NCI-H510A (cell line): Measurements from ENCODE around the gene KRT7.

Experiments used
- DNase-seq: peaks from one replicate; lab custom pipeline; 2025; lab: John Stamatoyannopoulos, UW

Gene KRT7

DNA sequence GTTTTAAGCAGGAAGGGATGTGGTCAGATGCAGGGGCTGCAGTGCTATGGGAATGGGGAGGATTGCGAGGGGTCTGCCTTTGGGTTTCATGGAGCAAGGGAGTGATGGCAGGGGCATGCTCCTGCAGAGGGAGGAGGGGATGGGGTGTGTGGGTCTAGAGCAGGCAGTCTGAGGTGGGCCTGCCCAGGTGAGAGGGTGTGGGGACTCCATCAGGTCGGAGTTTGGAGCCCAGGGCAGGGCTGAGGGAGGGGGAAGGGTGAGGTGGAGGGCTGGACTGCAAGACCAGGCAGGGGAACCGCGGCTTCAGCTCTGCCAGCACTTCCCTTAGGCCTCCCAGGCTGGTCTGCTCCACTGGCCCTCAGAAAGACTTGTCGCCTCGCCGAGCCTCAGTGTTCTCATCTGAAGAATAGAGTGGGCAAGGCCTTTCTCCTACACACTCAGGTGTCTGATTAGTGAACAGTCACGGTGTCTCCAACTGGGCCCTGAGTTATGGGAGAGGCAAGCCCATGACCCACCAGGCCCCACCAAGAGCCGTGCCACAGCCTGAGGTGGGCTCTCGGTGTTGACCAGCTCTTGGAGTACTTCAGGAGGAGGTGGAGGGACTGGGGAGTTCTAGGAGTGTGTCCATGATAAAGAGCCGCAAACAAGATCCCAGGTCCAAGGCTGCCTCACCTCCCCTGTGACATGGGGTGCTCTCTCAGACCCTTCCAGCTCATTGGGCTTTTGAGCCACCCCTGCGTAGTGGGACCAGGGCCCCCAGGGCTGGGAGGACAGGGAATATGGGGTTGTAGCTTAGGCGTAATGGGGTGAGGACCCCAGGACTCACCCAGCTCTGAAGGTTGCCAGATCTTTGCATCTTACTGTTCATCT lies 21.1 kb upstream of the KRT7 start:
- DNase-seq, result no peak

DNA sequence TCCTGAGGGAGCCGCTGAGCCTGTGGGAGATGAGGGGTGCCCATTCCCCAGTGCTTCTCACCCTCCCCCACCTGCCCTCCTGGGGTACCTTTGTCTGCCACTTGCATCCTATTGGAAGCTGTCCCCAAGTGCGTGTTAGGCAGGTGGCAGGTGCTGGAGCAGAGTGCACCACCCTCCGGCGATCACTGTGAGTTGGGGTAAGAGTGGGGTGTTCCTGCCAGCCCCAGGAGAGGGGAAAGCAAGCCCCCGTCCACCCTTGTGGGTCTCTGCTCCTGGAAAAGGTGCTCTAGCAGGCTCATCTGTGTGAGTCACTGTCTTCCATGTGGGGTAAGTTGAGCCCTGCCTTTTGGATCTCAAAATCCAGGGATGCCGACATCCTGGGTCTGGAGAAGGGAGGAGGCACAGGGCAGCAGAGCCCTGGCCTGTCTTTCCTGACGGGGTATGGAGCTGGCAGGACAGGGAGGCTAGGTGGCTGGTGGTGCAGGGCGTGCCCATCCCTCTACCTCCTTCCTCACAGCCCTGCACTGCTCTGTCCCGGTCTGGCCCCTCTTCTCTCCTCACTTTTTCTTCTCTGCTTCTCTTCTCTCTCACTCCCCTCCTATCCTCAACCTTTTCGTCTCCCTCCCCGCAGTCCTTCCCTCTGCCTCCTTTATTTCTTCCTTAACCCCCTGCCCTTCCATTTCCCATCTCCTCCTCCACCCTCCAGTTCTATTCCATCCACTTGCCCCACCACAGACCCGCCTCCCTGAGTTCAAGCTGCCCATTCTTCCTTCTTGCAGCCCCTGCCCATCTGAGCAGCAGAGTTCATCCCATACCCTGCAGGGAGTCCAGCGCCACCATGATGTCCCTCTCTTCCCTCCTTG lies 20.1 kb upstream of the KRT7 start:
- no peak for DNase-seq

DNA sequence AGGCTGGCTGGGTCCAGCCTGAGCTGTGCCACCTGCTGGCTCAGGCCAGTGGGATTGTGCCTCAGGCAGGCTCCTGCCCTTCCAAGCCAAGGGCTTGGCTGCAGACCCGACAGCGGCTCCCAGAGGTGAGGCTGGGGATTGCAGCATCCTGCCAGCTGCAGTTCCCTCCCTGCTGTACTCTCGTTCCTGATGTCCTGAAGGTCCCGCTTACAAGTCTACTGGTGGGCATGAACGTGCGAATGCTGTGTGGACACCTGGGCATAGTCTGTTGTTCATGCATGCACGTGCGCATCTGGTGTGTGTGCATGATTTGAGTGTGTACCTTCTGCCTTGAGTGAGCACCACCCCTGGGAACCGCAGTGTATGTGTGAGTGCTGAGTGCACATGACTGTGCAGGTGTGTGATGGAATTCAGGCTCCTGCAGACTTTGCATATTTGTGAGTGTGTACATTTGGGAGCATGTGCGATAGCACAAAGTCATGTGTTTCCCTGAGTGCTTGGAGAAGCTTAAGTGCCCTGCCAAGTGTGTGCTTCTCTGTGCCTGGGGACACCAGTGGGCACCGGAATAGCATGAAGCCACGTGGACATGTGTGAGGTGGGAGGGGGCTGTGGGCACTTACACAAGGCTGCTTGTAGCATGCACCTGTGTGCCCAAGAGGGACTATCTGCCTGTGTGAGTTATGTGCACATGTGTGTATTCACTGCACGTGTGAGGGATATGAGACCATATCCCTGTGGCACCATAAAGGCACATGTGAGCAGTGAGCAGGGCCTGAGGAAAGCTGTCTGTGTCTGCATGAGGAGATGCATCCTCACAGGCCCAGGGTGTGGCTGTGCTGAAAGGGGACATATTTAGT lies 19.3 kb upstream of the KRT7 start:
- no peak for DNase-seq

DNA sequence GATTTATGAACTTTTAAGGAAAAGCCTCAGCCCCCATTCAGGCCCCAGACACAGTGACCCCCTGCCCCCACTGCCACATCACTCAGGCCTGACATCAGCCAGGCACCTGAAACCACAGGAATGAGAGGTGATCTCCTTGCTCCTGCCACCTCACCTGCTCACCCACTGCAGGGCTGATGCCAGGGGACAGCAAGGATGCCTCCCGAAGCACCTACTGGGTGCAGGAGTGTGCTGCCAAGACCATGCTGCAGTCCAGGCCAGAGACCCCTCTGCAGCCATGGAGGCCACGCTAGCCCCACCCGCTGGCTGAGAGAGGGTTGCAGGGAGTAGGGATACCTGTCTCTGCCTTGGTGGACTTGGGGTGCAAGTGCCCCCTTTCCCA lies 18.6 kb upstream of the KRT7 start:
- DNase-seq, result no peak

DNA sequence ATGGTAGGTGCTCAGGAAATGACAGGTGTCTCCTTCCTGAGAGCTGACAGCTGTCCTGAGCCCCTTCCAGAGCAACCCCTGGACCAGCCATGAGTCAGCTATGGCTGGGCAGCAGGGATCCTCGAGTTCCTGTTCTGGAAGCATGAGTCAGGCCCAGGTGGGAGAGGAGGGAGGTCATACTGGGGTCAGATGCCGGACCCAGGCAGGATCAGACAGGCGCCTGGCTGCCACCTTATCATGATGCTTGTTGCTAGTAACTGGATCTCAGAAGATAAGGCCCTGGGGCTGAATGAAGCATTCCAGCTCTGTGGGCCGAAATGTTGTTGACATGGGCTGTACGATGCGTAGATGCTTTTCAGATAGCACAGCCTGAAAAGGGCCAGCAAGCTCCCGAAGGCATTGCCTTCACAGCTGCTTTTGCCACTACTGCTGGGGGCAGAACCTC lies 17.4 kb upstream of the KRT7 start:
- no peak for DNase-seq

DNA sequence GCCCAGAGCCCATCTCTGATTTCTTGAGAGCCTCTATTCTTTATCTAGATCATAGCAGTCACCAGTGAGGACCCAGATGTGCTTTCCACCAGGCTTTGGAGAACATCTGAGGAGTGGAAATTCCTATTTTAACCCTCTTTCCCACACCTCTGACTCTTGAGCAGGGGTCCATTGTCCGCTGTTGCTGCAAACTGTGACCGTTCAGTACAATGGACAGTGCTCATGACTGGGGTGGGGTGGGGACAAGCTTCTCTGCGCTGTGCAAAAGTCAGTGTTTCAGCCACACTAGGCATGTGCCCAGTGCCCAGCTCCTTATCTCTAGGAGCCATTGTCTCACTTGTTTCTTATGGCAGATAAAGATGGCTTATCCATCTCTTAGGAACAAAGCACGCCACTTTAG lies 16.9 kb upstream of the KRT7 start:
- no peak for DNase-seq

DNA sequence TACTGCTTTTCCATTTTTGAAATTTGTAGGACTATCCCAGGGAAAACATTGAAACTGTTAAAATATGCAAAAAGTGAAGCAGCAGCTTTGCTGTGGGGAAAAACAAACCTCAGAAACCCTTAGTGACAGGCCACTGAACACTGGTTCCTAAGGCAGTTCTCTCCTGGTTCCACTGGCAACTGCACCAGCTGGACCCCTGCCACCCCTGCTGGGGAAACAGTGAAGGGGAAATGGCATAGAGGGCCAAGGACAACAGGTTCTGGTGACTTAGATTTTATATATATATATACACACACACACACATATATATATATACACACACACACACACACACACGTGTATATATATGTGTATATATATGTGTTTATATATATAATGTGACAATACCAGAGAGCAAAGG lies 16.2 kb upstream of the KRT7 start:
- DNase-seq, result no peak

DNA sequence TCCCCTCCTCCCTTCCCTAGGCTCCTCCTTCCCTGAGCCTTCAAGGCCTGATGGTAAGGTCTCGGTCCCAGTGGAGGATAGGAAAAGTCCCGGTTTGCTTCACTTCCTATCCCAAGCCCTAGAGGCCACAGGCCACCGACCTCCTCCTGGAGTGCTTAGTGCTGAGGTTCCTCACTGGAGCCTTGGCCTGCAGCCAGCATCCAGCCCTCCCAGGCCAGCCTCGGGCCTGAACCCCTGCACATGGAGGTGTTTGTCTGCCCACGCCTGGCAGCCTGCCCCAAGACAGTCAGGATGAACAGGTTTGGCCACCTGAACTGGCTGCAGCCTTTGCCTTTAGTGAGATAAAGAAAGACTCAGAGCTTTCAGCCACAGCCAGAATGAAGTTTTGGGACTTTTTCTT lies 15.8 kb upstream of the KRT7 start:
- peak; percentile 84 for DNase-seq

DNA sequence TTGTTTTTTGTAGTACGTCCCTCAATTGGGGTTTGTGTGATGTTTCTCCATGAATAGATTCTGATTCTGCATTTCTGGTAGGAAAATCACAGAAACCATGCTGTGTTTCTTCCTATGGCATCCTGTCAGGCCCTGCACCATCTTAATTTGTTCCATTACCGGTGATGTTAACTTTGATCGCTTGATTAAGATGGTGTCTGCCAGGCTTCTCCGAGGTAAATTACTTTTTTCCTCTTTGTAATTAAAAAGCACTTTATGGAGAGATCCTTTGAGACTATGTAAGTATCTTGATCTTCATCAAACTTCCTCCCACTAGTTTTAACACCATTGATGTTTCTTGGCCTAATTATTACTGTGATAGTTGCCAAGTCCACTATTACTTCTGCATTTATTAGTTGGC lies 15.0 kb upstream of the KRT7 start:
- no peak for DNase-seq

DNA sequence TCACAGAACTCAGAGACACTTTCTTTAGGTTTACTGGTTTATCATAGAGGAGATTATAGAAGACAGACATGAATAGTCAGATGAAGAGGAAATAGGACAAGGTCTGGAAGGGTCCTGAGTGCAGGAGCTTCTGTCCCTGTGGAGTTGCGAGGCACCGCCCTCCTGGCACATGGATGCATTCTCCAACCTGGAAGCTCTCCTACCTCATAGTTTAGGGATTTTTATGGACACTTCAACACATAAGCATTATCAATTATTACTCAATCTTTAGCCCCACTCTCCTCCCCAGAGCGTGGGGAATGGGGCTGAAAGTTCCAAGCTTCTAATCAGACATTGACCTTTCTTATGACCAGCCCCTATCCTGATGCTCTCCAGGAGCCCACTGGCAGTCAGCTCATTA lies 12.6 kb upstream of the KRT7 start:
- DNase-seq, result no peak

DNA sequence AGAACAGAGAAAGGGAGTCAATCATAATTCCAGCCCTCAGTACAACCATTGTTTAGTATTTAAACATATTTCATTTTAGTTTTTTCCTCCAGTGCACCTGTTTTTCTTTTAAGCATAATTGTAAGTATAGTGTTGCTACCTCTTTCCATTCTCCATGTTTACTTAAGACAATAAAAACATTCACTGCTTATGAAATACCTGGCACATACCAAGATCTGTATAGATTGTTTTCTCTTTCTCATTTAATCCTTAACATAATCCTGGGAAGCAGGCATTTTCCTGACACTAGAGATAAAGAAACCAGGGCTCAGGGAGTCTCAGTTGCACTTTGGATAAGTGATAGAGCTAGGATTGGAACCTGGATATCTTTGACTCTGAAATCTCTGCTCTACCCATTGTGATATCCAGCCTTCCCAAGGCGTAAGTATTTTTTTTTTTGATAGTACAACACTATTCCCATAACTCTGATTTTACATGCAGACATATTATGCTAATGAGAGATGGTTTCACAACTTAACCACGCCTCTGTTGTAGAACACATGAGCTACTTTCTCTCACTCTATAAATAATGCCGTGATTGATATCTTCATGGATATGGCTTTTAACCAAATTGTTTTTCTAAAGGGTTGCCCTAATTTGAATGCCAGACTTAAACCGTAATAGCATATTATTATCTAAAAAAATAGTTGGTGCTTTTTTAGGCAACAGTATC lies 11.8 kb upstream of the KRT7 start:
- DNase-seq, result no peak

DNA sequence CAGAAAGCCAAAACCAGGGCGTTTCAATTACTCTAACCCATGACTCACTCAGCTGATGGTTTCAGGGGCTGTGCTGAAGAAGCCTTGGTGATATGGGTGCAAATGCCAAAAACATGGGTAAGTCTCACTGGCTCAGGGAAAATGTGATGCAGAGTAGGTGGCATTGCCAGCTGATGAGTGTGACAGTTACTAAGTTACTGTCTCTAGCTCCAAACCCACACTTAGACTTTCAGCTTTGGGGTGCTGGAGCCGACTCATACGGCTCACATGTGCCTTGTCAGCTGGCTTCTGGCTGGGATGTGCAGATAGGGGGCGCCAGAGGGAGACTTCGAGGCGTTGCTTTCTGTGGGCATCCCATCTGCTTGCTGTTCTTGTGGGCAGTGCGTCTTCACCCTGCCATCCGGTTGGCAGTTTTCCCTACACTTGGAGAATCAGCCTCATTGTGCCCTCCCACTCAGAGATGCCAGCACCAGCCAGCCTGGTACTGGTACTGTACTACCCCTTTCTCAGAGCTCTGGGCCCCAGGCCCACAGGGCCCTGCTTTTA lies 11.1 kb upstream of the KRT7 start:
- no peak for DNase-seq

DNA sequence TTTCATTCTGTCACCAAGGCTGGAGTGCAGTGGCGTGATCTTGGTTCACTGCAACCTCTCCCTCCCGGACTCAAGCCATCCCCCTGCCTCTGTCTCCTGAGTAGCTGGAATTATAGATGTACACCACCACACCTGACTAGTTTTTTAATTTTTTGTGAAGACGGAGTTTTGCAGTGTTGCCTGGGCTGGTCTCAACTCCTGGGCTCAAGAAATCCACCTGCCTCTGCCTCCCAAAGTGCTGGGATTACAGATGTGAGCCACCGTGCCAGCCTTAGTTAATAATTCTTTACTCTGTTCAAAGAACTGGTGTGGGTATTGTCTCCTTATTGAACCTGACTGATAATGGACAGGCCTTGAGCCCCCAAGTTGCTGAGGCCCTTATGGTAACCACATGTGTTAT lies 10.4 kb upstream of the KRT7 start:
- DNase-seq, result no peak

DNA sequence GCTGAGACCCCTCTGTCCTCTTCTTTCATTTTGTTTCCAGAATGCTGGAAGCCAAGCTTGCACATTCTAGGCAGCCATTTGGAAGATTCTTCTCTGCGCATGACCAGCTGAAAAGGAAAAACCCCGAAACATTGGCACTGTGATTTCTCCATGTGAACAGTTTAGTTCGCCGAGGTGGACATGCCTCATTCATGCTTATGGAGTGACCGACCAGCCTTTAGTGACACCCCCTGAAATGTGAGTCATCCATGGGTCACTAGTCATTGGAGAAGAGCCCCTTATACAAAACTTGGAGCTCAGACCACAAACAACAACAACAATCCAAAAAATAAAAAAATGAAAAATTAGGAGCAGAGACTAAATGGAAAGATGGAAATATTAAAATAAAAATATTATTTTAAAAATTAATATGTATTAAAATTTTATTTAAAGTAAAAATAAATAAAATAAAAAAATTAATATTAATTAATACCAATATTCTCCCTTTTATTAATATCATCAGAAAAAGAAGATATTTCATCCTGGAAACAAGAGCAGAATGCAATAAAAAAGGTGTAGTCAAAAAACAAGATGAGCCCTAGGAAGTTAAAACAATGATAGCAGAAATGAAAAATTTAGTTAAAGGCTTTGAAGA lies 9.5 kb upstream of the KRT7 start:
- no peak for DNase-seq

DNA sequence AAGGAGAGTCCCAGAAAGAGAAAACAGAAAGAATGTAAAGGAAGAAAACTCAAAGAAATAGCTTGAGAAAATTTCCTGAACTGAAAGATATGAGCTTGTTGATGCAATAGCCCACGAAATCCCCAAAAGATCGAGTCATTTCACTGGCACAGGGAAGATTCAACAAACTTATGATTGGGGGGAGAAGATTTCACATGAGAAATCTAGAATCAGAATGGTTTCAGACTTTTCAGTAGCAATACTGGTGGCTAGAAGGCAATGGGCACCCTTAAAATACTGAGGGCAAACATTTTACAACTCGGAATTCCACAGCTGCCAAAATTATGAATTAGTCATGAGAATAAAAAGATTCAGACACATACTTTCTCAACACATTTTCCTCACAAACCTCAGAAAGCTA lies 8.9 kb upstream of the KRT7 start:
- no peak for DNase-seq

DNA sequence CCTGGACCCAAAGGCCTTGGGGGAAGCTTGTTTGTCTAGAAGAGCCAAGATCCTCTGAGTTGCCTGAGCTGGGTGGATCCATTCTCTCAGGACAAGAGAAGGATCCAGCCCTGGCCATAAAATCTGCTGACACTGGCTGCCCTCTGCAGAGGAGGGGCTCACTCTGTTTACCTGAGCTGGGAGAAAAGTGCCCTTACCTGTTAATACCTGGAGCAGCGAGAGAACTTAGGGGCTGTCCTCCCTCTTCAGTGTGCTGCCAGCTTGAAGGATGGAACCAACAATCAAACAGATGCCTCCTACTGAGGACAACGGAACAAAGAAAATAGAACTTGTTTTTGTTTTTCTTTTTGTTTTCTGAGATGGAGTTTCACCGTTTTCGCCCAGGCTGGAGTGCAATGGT lies 7.3 kb upstream of the KRT7 start:
- DNase-seq, result peak; percentile 59

DNA sequence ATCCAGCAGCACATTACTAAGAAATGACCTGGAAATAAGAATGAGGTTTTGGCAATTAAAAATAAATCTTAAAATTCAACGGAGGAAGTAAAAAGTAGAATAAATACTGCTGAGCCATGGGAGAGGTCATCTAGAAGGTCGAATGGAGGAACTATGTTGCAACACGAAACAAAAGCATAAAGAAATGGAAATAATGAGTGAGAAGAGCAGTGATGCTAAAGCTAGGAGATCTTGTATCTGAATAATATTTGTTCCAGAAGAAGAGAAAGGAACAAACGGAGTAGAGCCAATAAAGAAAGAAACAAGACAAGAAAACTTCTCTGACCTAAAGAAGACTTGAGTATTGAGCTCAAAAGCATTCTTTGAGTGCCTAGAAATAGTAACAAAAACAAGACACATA lies 6.6 kb upstream of the KRT7 start:
- DNase-seq, result no peak

DNA sequence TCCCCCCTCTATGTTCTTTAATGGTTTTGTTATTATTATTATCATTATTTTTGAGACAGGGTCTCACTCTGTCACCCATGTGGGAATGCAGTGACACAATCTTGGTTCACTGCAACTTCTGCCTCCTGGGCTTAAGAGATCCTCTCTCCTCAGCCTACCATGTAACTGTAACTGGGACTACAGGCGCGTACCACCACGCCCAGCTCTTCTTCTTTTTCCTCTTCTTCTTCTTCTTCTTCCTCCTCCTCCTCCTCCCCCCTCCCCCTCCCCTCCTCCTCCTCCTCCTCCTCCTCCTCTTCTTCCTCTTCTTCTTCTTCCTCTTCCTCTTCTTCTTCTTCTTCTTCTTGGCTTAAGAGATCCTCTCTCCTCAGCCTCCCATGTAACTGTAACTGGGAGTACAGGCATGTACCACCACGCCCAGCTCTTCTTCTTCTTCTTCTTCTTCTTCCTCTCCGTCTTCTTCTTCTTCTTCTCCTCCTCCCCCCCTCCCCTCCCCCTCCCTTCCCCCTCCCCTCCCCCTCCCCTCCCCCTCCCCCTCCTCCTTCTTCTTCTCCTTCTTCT lies 5.4 kb upstream of the KRT7 start:
- no peak for DNase-seq

DNA sequence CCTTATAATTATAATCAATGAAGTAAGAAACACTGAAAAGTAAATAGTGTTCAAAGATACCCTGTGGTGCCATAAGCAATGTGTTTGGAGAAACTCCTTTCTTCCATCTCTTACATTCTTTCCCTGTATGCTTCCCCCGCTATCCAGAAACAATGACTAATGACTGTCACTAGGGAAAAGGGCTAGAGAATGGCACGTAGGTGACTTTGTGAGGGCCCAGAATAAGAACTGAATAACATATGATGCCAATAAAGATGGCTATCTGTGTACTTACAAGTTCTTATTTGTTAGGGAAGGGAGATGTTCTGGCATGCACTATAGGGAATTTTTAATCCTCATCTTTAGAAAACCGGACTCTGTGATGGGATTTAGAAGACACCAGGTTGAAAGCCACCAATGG lies 4.7 kb upstream of the KRT7 start:
- no peak for DNase-seq

DNA sequence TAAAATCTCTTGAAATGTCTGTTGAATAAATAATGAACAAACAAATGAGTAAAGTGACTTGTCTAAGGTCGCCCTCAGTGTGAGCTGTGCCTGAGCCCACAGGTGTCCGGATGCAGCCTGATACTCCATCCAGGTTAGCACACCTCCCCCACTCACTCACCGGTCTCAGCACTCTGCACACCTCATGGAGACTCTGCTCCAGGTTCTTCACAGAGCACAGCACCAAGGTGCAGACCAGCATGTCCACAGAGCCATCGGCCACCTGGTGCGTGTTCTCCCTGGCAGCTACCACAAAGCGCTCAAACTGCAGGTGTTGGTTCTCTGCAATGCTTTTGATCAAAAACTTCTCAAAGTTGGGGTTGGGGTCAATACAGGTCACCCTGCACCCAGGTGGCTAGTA lies 4.1 kb upstream of the KRT7 start:
- DNase-seq, result no peak
